ENCODE data around the gene TEX22.

The TEX22 gene

GRCh38 chr14:105409364-105409763 is 11.0 kb downstream of the TEX22 start:
- Mint-ChIP-seq H3K4me3 (no peak overlapping the region), H3K36me3 (ENCODE audit: low read depth) (peaks cover 54% of the 10 kb centered on the region), H3K9me3 (peaks cover 53% of the 10 kb centered on the region), H3K27ac (no peak overlapping the region), H3K27me3 (ENCODE audit: low read depth, poor library complexity) (peaks cover 79% of the 10 kb centered on the region), H3K4me1 (peaks cover 22% of the 10 kb centered on the region)
- DNase-seq, result no peak
- TF ChIP-seq, protein P1, sequence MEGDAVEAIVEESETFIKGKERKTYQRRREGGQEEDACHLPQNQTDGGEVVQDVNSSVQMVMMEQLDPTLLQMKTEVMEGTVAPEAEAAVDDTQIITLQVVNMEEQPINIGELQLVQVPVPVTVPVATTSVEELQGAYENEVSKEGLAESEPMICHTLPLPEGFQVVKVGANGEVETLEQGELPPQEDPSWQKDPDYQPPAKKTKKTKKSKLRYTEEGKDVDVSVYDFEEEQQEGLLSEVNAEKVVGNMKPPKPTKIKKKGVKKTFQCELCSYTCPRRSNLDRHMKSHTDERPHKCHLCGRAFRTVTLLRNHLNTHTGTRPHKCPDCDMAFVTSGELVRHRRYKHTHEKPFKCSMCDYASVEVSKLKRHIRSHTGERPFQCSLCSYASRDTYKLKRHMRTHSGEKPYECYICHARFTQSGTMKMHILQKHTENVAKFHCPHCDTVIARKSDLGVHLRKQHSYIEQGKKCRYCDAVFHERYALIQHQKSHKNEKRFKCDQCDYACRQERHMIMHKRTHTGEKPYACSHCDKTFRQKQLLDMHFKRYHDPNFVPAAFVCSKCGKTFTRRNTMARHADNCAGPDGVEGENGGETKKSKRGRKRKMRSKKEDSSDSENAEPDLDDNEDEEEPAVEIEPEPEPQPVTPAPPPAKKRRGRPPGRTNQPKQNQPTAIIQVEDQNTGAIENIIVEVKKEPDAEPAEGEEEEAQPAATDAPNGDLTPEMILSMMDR (IDR thresholded peaks at IDR 0.05), result no peak

DNA sequence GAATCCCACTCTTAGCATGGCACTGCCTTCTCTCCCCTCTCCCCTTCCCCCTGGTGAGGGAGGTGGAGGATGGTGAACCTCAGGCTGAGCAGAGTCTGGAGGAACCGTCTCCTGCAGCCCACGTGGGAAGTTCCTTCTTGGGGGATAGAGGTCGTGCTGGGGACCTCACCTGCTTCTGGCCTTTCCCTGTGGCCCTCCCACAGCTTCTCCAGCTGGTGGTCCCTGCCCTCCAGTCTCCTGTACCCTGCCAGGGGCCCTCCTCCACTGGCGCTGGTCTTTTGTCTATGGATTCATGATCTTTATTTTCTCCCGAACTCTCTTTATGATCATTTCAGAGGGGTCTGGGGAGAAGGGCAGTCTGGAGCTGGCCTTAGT is 12.3 kb downstream of the TEX22 start:
- Mint-ChIP-seq H3K27ac (no peak overlapping the region), H3K36me3 (ENCODE audit: low read depth) (peaks cover 41% of the 10 kb centered on the region), H3K4me3 (peak overlapping the region; percentile 63), H3K27me3 (ENCODE audit: low read depth, poor library complexity) (peaks cover 70% of the 10 kb centered on the region), H3K9me3 (peaks cover 40% of the 10 kb centered on the region), H3K4me1 (peaks cover 25% of the 10 kb centered on the region)
- TF ChIP-seq, protein P1 (IDR thresholded peaks at IDR 0.05), result no peak
- no peak for DNase-seq

- Mint-ChIP-seq H3K4me1 (peaks cover 25% of the 10 kb centered on the region), H3K4me3 (peak overlapping the region; percentile 64), H3K27me3 (ENCODE audit: low read depth, poor library complexity) (peaks cover 73% of the 10 kb centered on the region), H3K27ac (no peak overlapping the region), H3K9me3 (peaks cover 34% of the 10 kb centered on the region), H3K36me3 (ENCODE audit: low read depth) (peaks cover 36% of the 10 kb centered on the region)
- TF ChIP-seq, protein P1 (IDR thresholded peaks at IDR 0.05), result no peak
- DNase-seq, result peak; percentile 63
These were observed 12.9 kb downstream of the TEX22 start for GRCh38 chr14:105411017-105411941.

- H3K27ac Mint-ChIP-seq, result no peak overlapping the region
- H3K4me1 Mint-ChIP-seq, result peaks cover 34% of the 10 kb centered on the region
- H3K27me3 Mint-ChIP-seq (ENCODE audit: low read depth, poor library complexity), result peaks cover 70% of the 10 kb centered on the region
- no peak for DNase-seq
- peaks cover 38% of the 10 kb centered on the region for H3K36me3 Mint-ChIP-seq (ENCODE audit: low read depth)
- TF ChIP-seq, protein P1 (IDR thresholded peaks at IDR 0.05), result no peak
- peaks cover 35% of the 10 kb centered on the region for H3K9me3 Mint-ChIP-seq
- peak overlapping the region; percentile 64 for H3K4me3 Mint-ChIP-seq
These were observed 13.8 kb downstream of the TEX22 start for GRCh38 chr14:105411985-105412770.

DNA sequence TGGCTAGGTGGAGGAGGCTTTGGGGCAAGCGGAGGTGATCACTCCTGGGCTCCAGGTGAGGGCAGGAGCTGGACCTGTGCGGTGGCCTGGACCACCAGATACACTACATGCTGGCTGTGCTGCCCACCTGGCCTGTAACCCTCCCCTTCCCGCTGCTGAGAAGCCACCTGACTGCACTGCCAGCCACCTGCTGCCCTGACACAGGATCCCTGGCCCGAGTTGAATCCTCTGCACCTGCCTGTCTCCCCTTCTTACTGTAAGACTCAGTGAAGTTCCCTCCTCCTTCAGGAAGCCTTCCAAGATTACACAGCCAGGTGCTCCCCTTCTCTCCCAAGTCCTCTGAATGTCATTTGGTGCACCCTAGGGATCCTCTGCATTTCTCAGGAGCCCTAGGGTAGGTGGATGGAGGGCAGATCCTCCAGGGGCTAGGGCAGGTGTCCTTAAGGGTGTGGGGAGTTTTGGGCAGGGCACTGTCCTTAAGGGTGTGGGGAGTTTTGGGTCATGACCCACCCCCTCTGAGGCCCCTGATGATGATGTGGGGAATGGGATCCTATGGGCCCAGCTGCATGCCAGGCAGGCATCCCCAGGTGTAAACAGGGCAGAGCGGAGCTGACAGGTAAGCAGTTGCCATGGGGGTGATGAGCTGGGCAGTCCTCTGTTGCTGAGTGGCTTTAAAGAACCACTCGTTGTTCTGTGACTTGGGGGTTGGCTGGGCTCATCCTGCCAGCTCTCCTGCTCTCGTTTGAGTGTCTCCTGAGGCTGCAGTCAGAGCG is 14.6 kb downstream of the TEX22 start:
- peaks cover 38% of the 10 kb centered on the region for H3K36me3 Mint-ChIP-seq (ENCODE audit: low read depth)
- no peak overlapping the region for H3K27ac Mint-ChIP-seq
- H3K9me3 Mint-ChIP-seq, result peaks cover 29% of the 10 kb centered on the region
- H3K4me3 Mint-ChIP-seq, result no peak overlapping the region
- peaks cover 63% of the 10 kb centered on the region for H3K27me3 Mint-ChIP-seq (ENCODE audit: low read depth, poor library complexity)
- no peak for DNase-seq
- TF ChIP-seq, protein P1 (IDR thresholded peaks at IDR 0.05), result no peak
- H3K4me1 Mint-ChIP-seq, result peaks cover 40% of the 10 kb centered on the region

All from nephron progenitor cell (in vitro differentiated cells).